Measurements from ENCODE around the gene CD96.
A peak's percentile ranks its signal among the peaks of the same experiment; 100 is the strongest.
"Not testable (repeated sequence)": the region's sequence is repeated elsewhere in the genome, so short reads cannot be mapped to it uniquely, and the experiment has no call there.

The CD96 gene, protein sequence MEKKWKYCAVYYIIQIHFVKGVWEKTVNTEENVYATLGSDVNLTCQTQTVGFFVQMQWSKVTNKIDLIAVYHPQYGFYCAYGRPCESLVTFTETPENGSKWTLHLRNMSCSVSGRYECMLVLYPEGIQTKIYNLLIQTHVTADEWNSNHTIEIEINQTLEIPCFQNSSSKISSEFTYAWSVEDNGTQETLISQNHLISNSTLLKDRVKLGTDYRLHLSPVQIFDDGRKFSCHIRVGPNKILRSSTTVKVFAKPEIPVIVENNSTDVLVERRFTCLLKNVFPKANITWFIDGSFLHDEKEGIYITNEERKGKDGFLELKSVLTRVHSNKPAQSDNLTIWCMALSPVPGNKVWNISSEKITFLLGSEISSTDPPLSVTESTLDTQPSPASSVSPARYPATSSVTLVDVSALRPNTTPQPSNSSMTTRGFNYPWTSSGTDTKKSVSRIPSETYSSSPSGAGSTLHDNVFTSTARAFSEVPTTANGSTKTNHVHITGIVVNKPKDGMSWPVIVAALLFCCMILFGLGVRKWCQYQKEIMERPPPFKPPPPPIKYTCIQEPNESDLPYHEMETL

GRCh38 chr3:111541911-111542483, at the start of gene CD96:
Gene CD96, plus strand, starts transcription at chr3:111542197. Its CDS starts 52 bp downstream, at chr3:111542249.
- peak; percentile 34 to 39 for DNase-seq (ENCODE audit: low read depth in 2 of 2)

- DNase-seq (ENCODE audit: low read depth in 2 of 2): no peak
Observed at GRCh38 chr3:111493276-111493675, 48.7 kb upstream of the CD96 start.

- DNase-seq (ENCODE audit: low read depth in 2 of 2): no peak
Observed at GRCh38 chr3:111496894-111497559, 45.0 kb upstream of the CD96 start.

GRCh38 chr3:111498022-111498421, 44.0 kb upstream of the CD96 start:
- no peak for DNase-seq (ENCODE audit: low read depth in 2 of 2)

- no peak for DNase-seq (ENCODE audit: low read depth in 2 of 2)
Observed at GRCh38 chr3:111506435-111506834, 35.6 kb upstream of the CD96 start.

GRCh38 chr3:111509308-111509707, 32.7 kb upstream of the CD96 start:
- DNase-seq (ENCODE audit: low read depth in 2 of 2): no peak

DNA sequence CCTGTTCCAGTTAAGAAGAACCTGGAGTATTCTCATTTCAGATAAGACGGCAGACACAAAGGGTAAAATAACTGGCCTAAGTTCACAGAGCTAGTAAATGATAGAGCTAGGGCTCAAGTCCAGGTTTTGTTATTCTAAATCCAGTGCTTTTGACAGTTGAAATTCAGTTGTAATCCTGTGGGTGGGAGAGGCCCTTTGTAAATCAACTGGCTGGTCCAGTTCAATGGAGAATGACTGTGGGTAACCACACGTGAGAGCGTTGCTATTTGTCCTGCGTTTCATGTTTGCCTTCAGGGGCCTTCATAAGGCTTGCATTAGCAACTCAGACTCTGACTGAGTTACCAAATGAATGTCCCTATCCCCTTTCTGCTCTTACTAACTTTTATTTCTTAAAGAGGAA, 24.2 kb upstream of the CD96 start:
- DNase-seq (ENCODE audit: low read depth in 2 of 2): no peak

DNA sequence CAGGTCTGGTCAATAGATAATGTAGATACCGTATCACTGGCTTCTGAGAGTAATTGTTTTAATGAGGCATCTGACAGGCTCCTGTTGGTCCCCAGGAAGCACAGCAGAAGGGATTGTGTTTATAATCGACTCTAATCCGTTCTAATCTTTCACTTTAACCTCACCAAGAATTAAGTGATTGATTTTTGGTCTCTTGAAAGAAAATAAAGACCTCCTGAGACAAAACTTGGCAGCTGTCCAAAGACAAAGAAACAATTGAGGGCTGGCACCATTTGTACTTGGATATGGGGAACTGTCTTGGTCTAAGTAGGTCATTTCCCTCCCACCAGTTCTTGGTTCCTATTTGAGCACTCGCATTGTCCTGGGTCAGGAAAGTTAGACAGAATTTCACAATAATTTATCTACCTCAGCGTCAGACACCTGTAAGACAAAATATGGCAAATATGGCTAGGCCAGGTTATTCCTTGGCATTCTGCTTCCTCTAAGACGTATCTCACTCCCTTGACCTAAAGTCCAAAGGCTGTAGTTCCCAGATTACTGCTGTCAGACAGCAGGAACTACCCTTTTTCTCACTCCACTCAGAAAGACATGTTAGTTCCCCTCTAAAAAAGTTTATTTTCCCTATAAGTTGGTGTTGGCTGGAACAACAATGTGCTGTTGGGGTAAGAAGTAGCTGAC, 22.7 kb upstream of the CD96 start:
- no peak for DNase-seq (ENCODE audit: low read depth in 2 of 2)

- no peak for DNase-seq (ENCODE audit: low read depth in 2 of 2)
Observed at GRCh38 chr3:111521891-111522290, 20.1 kb upstream of the CD96 start.

- DNase-seq (ENCODE audit: low read depth in 2 of 2): not testable (repeated sequence)
Observed at GRCh38 chr3:111524486-111524885, 17.5 kb upstream of the CD96 start.

- no peak for DNase-seq (ENCODE audit: low read depth in 2 of 2)
Observed at GRCh38 chr3:111531446-111531845, 10.6 kb upstream of the CD96 start.

DNA sequence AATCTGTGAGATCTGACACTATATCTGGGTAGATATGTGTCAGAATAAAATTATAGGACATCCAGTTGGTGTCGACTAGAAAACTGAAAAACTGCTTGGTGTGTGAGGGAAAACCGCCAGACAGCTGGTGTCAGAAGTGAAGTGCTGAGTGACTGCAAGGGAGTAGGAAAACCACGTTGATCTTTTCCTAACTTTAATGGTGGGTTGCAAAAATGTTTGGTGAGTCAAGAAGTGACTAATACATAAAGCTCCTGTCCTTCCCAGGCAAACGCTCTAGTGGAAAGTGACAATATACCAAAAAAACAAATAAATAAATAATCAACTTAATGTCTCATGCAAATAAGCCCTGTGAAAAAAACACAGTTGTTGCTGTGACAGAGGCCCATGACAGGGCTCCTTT, 7.3 kb upstream of the CD96 start:
- DNase-seq (ENCODE audit: low read depth in 2 of 2): no peak

DNA sequence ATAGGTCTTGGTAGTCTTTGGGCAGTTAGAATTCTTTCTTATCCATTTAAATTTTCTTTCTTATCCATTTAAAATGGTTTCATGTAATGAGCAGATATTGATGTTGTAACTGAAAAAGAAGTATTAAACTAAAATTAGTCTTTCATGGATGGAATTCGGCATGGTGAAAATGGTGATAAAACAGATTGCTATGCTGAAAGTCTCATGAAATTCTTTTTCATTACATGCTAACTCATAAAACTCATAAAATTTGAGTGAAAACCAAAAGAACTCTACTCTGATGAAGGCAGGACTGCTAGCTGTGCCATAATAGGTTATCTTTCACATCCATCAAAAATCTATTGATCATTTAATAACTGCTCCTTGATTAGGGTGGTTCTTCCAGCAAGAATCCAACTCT, 3.9 kb upstream of the CD96 start:
- no peak for DNase-seq (ENCODE audit: low read depth in 2 of 2)

DNA sequence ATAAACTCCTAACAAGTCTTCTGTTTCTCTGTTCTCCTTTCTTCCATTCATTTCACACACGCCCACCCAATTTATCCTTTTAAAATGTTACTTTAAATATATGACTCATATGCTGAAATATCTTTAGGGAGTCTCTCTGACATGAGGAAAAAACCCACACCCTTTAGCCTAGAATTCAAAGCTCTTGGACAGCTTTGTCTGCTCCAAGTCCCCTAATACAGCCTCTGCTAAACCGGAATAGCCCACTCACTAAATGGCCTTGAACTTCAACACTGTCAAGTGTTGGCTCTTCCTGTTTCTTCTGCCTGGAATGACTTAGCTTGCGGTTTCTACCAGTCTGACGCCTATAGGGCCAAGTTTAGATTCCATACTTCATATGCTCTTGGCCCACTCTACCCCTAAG, 3.3 kb upstream of the CD96 start:
- DNase-seq (ENCODE audit: low read depth in 2 of 2): no peak

DNA sequence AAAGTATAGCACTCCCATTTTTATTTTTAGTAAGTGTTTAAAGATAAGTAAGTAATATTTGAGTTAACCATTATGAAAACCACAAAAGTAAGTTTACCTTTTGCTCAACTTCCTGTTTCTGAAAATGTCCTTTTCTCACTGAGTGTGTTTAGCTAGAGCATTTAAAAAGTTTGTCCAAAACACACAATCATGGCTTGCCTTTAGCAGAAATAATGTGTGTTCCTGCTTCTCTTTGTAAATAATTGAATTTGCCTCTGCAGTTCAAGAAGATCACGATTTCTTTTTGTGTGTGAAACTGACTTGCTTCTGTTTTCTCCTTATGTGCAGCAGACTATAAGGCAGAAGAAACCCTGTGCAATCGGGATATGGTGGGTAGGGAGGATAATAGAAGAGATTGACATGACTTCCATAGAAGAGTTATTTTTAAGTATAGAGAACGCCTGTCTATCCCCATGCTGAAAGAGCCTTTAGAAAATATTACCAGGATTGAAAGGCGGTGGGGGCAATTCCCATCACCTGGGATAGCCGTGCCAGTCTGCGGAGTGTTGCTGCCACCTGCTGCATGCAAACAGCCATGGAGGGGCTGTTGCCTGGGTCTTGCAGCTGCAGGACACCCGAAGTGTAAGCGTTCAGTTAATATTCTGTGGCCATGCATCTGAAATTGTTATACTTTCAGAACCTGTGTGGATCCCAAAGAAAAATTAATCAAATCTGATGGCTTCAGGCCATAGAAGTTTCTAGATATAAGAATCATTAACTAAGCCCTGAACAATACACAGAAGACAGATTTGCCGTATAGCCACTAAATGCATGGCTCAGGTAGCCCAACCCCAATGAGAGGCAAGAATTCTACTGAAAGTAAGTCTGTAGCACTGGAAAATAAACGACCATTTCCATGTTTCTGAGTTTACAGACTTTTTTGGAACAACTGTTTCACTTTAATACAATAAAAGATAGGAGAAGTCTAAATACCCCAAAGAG, 2.4 kb upstream of the CD96 start:
- DNase-seq (ENCODE audit: low read depth in 2 of 2): peak; percentile 47

GRCh38 chr3:111541391-111541790, 606 bp upstream of the CD96 start:
- no peak for DNase-seq (ENCODE audit: low read depth in 2 of 2)

GRCh38 chr3:111542611-111543300, 759 bp downstream of the CD96 start:
- DNase-seq (ENCODE audit: low read depth in 2 of 2): no peak

GRCh38 chr3:111545349-111545748, 3.4 kb downstream of the CD96 start:
- DNase-seq (ENCODE audit: low read depth in 2 of 2): no peak

- DNase-seq (ENCODE audit: low read depth in 2 of 2): peak in 1 of 2 donors; percentile 19
Observed at GRCh38 chr3:111547631-111548030, 5.6 kb downstream of the CD96 start.

DNA sequence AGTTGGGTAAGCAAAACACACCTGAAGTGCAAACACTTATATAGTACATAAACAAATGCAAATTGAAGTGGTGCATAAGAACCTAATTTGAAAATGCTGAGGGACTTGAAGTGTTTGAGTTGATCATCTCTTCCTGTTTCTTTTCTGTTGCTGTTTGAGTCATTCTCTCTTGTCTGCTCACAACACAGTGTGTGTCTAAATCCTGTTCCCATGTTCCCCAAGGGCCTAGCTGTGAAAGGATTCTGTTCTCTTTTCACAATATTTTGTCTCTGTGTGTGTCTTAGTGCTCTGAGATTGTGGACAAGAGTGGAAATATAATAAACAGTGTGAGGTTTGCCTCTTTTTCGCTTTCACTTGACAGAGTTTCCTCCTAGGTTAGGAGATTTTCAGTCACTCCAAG, 6.1 kb downstream of the CD96 start:
- no peak for DNase-seq (ENCODE audit: low read depth in 2 of 2)
